Measurements from ENCODE around the gene GLYATL3.

The GLYATL3 gene

GRCh38 chr6:49548613-49549304 lies 49.0 kb downstream of the GLYATL3 start:
- no peak for DNase-seq (ENCODE audit: low spot score)

GRCh38 chr6:49549691-49550491 lies 50.2 kb downstream of the GLYATL3 start:
- DNase-seq (ENCODE audit: low spot score), result no peak

GRCh38 chr6:49550492-49551077 lies 50.9 kb downstream of the GLYATL3 start, which contains the start of gene C6orf141:
C6orf141 (plus strand) TSS chr6:49550668; CDS start chr6:49550793, 125 bp downstream.
- no peak for DNase-seq (ENCODE audit: low spot score)

- DNase-seq (ENCODE audit: low spot score), result no peak
Observed at GRCh38 chr6:49551078-49551865, 51.5 kb downstream of the GLYATL3 start.

GRCh38 chr6:49551866-49552129 lies 52.1 kb downstream of the GLYATL3 start:
- no peak for DNase-seq (ENCODE audit: low spot score)

GRCh38 chr6:49552596-49552995 lies 52.9 kb downstream of the GLYATL3 start:
- DNase-seq (ENCODE audit: low spot score), result no peak

GRCh38 chr6:49553384-49553783 lies 53.7 kb downstream of the GLYATL3 start:
- no peak for DNase-seq (ENCODE audit: low spot score)

- no peak for DNase-seq (ENCODE audit: low spot score)
Observed at GRCh38 chr6:49555951-49556350, 56.2 kb downstream of the GLYATL3 start.

GRCh38 chr6:49556429-49556837 lies 56.7 kb downstream of the GLYATL3 start:
- DNase-seq (ENCODE audit: low spot score), result no peak

GRCh38 chr6:49557177-49557576 lies 57.5 kb downstream of the GLYATL3 start:
- DNase-seq (ENCODE audit: low spot score), result no peak

GRCh38 chr6:49558238-49558637 lies 58.5 kb downstream of the GLYATL3 start:
- DNase-seq (ENCODE audit: low spot score), result no peak

- DNase-seq (ENCODE audit: low spot score), result no peak
Observed at GRCh38 chr6:49563006-49563886, 63.5 kb downstream of the GLYATL3 start.

GRCh38 chr6:49564552-49564951 lies 64.8 kb downstream of the GLYATL3 start:
- DNase-seq (ENCODE audit: low spot score), result no peak

- no peak for DNase-seq (ENCODE audit: low spot score)
Observed at GRCh38 chr6:49565261-49565660, 65.5 kb downstream of the GLYATL3 start.

- DNase-seq (ENCODE audit: low spot score), result no peak
Observed at GRCh38 chr6:49565855-49566254, 66.1 kb downstream of the GLYATL3 start.

- no peak for DNase-seq (ENCODE audit: low spot score)
Observed at GRCh38 chr6:49570474-49571079, 70.9 kb downstream of the GLYATL3 start.

- no peak for DNase-seq (ENCODE audit: low spot score)
Observed at GRCh38 chr6:49576618-49577017, 76.9 kb downstream of the GLYATL3 start.
